OCI-LY7 (cell line): ENCODE measurements around the gene SYT7. TPM values are rescaled to one million over a fixed set of nuclear protein-coding genes. Genes with fewer than 3 reads are reported as not detected.

ENCODE experiments used
- BruUV-seq: library from RNA; stranded (reverse); fragments of 400-500 nt; replicated peaks from 2 replicates; lab custom pipeline; 2021; lab: Mats Ljungman, UMichigan
- CTCF ChIA-PET: fragments of 300-600 bp; sonication (Branson Sonifier 250); formaldehyde crosslinking; loops from one replicate; lab custom pipeline; 2022; ENCODE audit warnings: antibody characterized with exemption; ENCODE audit not compliant: unreplicated experiment; lab: Charles Lee
- POLR2A ChIA-PET: fragments of 300-600 bp; sonication (Branson Sonifier 250); formaldehyde crosslinking; loops from one replicate; lab custom pipeline; 2022; ENCODE audit warnings: antibody characterized with exemption; lab: Charles Lee
- DNase-seq: peaks from one replicate; pipeline ENCODE4 v3.0.0-alpha.2; 2015; ENCODE audit warnings: low spot score
- H2AFZ ChIP-seq: fragments of 200-600 bp; sonication (generic), shearing (Covaris generic); 2 replicates; pipeline ENCODE4 v1.6.1; 2014; ENCODE audit warnings: mild to moderate bottlenecking, antibody characterized with exemption, low read length, moderate library complexity
- H3K27ac ChIP-seq: fragments of 200-600 bp; sonication (generic); 2 replicates; pipeline ENCODE4 v1.5.1; 2014; ENCODE audit warnings: mixed run types, low read depth, mild to moderate bottlenecking, moderate library complexity, low read length, inconsistent platforms; ENCODE audit not compliant: poor library complexity, severe bottlenecking
- H3K36me3 ChIP-seq: fragments of 200-600 bp; sonication (generic); 2 replicates; pipeline ENCODE4 v1.6.1; 2014; ENCODE audit warnings: mild to moderate bottlenecking, antibody characterized with exemption, low read length, moderate library complexity, mixed read lengths; ENCODE audit not compliant: insufficient read depth
- H3K4me1 ChIP-seq: fragments of 200-600 bp; sonication (generic); 2 replicates; pipeline ENCODE4 v1.5.1; 2014; ENCODE audit warnings: mild to moderate bottlenecking, low read length; ENCODE audit not compliant: insufficient read depth, poor library complexity, severe bottlenecking
- H3K4me2 ChIP-seq: fragments of 200-600 bp; sonication (generic); 2 replicates; pipeline ENCODE4 v1.6.1; 2014; ENCODE audit warnings: mild to moderate bottlenecking, low read length
- H3K4me3 ChIP-seq: fragments of 200-600 bp; sonication (generic); 2 replicates; pipeline ENCODE4 v1.5.1; 2014; ENCODE audit warnings: mild to moderate bottlenecking, low read depth, low read length; ENCODE audit not compliant: poor library complexity, severe bottlenecking
- H3K79me2 ChIP-seq: fragments of 200-600 bp; sonication (generic); 2 replicates; pipeline ENCODE4 v1.6.1; 2016; ENCODE audit warnings: low read depth, mild to moderate bottlenecking, low read length, moderate library complexity, mixed read lengths; ENCODE audit not compliant: insufficient read depth
- H3K9me2 ChIP-seq: fragments of 200-600 bp; sonication (generic); 2 replicates; pipeline ENCODE4 v1.6.1; 2016; ENCODE audit warnings: mild to moderate bottlenecking, low read length, mixed read lengths; ENCODE audit not compliant: insufficient read depth
- H3K9me3 ChIP-seq: fragments of 200-600 bp; sonication (generic); 2 replicates; pipeline ENCODE4 v1.6.1; 2014; ENCODE audit warnings: mild to moderate bottlenecking, mixed run types, low read length, mixed read lengths
- H4K20me1 ChIP-seq: fragments of 200-600 bp; sonication (generic); 2 replicates; pipeline ENCODE4 v1.6.1; 2014; ENCODE audit warnings: mild to moderate bottlenecking, antibody characterized with exemption, low read length, moderate library complexity, mixed read lengths; ENCODE audit not compliant: insufficient read depth
- EZH2phosphoT487 ChIP-seq: fragments of 200-600 bp; sonication (generic); IDR thresholded peaks from 2 replicates; pipeline ENCODE4 v1.6.1; 2018; ENCODE audit warnings: low read depth, borderline replicate concordance, mild to moderate bottlenecking, mixed run types, antibody characterized with exemption, low read length, moderate library complexity, mixed read lengths
- intact Hi-C: fragments of 100-400 bp; cut with micrococcal nuclease; formaldehyde crosslinking; loops from one replicate; pipeline ENCODE4 v1.10.0; 2022; ENCODE audit not compliant: unreplicated experiment
- total RNA-seq, 2 experiments: library from RNA; depleted of rRNA in 1 of 2; stranded (reverse); fragments of >200 nt in 1 of 2; shearing (Covaris generic) in 1 of 2; gene quantifications; 2 replicates each; pipeline ENCODE4 v1.2.3, GENCODE V29; 2014 to 2022
- TF ChIP-seq, protein P1 (sequence below): fragments of 200-600 bp; sonication (generic); conservative IDR thresholded peaks from 2 replicates; pipeline ENCODE4 v1.5.1; 2014; ENCODE audit warnings: mild to moderate bottlenecking, antibody characterized with exemption, low read length, moderate library complexity, mixed read lengths

Gene SYT7
- total RNA-seq, 2 experiments from 2014 or later, result not detected

DNA sequence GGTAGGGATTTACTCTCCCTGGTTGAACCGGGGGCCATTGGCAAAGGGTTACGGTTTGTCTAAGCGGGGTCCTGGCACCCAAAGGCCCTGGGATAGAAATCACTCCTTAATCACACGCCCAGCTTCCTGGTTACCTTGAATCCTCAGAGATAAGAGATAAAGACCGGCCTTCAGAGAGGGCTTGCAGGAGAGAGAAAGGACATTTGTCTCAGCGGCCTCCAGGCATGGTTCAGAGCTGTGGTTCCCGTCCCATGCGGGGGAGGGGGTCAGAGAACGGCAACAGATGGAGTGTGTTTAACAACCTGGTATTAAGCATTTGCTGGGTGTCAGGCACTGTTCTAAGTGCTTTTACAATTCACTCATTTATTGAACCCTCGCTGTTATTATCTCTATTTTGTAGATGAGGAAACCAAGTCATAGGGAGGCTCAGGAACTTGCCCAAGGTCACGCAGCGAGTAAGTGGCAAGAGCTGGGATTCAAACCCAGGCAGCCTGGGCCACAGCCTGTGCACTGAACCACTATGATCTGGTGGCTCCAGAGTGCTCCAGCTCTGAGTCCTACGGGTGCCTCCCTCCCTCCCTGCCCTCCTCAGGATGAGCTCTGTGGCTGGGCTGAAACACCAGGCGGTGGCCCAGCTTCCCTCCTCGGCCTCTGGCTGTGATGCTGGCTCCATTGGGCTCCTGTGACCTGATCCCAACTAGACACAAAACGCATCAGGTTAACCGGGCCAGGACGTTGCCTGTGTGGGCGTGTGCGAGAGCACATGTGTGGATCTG is 53.7 kb downstream of the SYT7 start:
- no peaks in the 10 kb centered on the region for H3K4me1 ChIP-seq
- POLR2A ChIA-PET, result no interaction called here
- no peaks in the 10 kb centered on the region for H3K9me2 ChIP-seq
- H3K36me3 ChIP-seq, result no peaks in the 10 kb centered on the region
- BruUV-seq, result no TSS peak
- CTCF ChIA-PET, result interaction anchor here (0.6 kb wide), 1 partner anchor 72 kb away, joined by 9 read pairs; no protein-coding TSS in a partner anchor
- H3K27ac ChIP-seq, result no peak overlapping the region
- H3K9me3 ChIP-seq, result no peaks in the 10 kb centered on the region
- H3K4me3 ChIP-seq, result no peak overlapping the region
- no peaks in the 10 kb centered on the region for H4K20me1 ChIP-seq
- H3K79me2 ChIP-seq, result no peaks in the 10 kb centered on the region
- H2AFZ ChIP-seq, result no peak overlapping the region
- DNase-seq, result no peak
- H3K4me2 ChIP-seq, result no peak overlapping the region
- TF ChIP-seq EZH2phosphoT487, result no peak
- TF ChIP-seq, protein P1, sequence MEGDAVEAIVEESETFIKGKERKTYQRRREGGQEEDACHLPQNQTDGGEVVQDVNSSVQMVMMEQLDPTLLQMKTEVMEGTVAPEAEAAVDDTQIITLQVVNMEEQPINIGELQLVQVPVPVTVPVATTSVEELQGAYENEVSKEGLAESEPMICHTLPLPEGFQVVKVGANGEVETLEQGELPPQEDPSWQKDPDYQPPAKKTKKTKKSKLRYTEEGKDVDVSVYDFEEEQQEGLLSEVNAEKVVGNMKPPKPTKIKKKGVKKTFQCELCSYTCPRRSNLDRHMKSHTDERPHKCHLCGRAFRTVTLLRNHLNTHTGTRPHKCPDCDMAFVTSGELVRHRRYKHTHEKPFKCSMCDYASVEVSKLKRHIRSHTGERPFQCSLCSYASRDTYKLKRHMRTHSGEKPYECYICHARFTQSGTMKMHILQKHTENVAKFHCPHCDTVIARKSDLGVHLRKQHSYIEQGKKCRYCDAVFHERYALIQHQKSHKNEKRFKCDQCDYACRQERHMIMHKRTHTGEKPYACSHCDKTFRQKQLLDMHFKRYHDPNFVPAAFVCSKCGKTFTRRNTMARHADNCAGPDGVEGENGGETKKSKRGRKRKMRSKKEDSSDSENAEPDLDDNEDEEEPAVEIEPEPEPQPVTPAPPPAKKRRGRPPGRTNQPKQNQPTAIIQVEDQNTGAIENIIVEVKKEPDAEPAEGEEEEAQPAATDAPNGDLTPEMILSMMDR, result no peak
- intact Hi-C loops, result no loop called here

DNA sequence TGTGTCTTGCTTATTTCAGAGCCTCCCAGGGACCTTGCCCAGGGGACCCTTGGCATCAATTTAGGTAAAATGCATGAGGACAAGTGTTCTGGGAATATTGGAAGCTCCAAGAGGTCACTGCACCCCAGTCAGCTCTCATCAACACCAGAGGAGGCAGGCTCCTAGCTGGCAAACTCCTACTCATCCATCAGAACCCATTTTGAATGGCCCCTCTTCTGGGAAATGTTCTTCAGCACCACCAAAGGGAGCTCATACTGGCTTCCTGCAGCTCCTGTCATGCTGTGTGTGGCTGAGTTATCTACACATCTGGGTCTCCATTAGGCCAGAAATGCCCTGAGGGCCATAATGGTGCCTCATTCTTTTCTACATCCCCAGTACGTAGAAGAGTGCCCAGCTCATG is 54.6 kb downstream of the SYT7 start:
- no TSS peak for BruUV-seq
- Histone ChIP-seq H3K27ac (no peak overlapping the region), H3K4me1 (no peaks in the 10 kb centered on the region), H3K4me3 (no peak overlapping the region), H3K9me3 (no peaks in the 10 kb centered on the region), H3K4me2 (no peak overlapping the region), H3K9me2 (no peaks in the 10 kb centered on the region), H4K20me1 (no peaks in the 10 kb centered on the region), H3K36me3 (no peaks in the 10 kb centered on the region), H2AFZ (no peak overlapping the region), H3K79me2 (no peaks in the 10 kb centered on the region)
- intact Hi-C loops, result no loop called here
- ChIA-PET CTCF (no interaction called here), POLR2A (interaction anchor here (0.6 kb wide), 1 partner anchor 338 kb away, joined by 3 read pairs; no protein-coding TSS in a partner anchor)
- DNase-seq, result no peak
- TF ChIP-seq, protein P1, result no peak
- TF ChIP-seq EZH2phosphoT487, result no peak

DNA sequence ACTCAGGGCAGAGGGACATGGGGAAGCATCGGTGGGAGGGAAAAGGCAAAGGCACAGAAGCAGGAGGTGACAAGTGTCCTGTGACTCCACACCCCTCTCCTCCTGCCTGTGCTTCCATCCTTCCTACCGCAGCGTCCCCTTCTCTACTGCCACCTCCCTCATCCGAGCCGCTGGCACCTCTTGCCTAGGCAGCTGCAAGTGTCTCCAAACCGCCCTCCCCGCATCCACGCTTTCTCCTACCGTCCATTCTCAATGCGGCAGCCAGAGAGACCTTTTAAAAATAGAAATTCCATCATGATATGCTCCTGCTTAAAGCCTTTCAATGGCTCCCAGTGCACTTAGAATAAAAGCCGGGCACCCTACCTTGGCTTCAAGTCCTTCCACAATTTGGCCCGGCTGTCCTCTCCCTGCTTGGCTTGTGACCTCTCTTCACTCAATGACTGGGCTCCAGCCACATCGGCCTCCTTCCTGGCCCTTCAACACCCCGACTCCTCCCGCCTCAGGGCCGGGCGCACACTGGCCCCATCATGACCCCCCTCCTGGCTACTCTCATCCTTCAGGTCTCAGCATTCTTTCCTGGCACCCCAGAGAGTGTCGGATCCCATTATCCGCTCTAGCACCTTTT is 55.8 kb downstream of the SYT7 start:
- intact Hi-C loops, result no loop called here
- Histone ChIP-seq H3K4me2 (no peak overlapping the region), H4K20me1 (no peaks in the 10 kb centered on the region), H2AFZ (no peak overlapping the region), H3K9me3 (no peaks in the 10 kb centered on the region), H3K27ac (no peak overlapping the region), H3K36me3 (no peaks in the 10 kb centered on the region), H3K4me3 (no peak overlapping the region), H3K4me1 (no peaks in the 10 kb centered on the region), H3K9me2 (no peaks in the 10 kb centered on the region), H3K79me2 (no peaks in the 10 kb centered on the region)
- CTCF ChIA-PET, result no interaction called here
- POLR2A ChIA-PET, result no interaction called here
- TF ChIP-seq EZH2phosphoT487, result no peak
- TF ChIP-seq, protein P1, result no peak
- BruUV-seq, result no TSS peak
- no peak for DNase-seq
